GM23338 (cell line): Measurements from ENCODE around the gene NDE1.

Source experiments
- CREB1 ChIP-seq: fragments of 250-450 bp; sonication (Bioruptor Pico); IDR thresholded peaks from 2 replicates; pipeline ENCODE4 v1.5.0; 2020; ENCODE audit warnings: low read depth, mild to moderate bottlenecking, moderate library complexity
- EZH2 ChIP-seq: fragments of 200-600 bp; sonication (generic); IDR thresholded peaks from one replicate; pipeline ENCODE4 v1.8.0; 2017; ENCODE audit warnings: antibody characterized with exemption, mild to moderate bottlenecking, low read depth; ENCODE audit not compliant: unreplicated experiment
- EZH2phosphoT487 ChIP-seq: fragments of 200-600 bp; sonication (generic); IDR thresholded peaks from one replicate; pipeline ENCODE4 v1.8.1; 2018; ENCODE audit warnings: antibody characterized with exemption; ENCODE audit not compliant: unreplicated experiment
- JUNB ChIP-seq: IDR thresholded peaks from one replicate; pipeline ENCODE4 v1.6.1; 2016; ENCODE audit warnings: antibody characterized with exemption; ENCODE audit not compliant: unreplicated experiment
- POLR2AphosphoS5 ChIP-seq: IDR thresholded peaks from 2 replicates; pipeline ENCODE4 v1.6.1; 2016; ENCODE audit warnings: antibody characterized with exemption, low read depth
- STAT1 ChIP-seq: IDR thresholded peaks from one replicate; pipeline ENCODE4 v1.6.1; 2016; ENCODE audit warnings: antibody characterized with exemption; ENCODE audit not compliant: unreplicated experiment
- TF ChIP-seq, protein P1 (sequence below), 2 experiments: fragments of 200-600 bp in 1 of 2; sonication (generic) in 1 of 2; conservative IDR thresholded peaks; 2 replicates each; pipeline versions ENCODE4 v1.5.1 to v1.6.1; 2016 to 2017; ENCODE audit warnings: antibody characterized with exemption in 2 of 2, low read depth in 2 of 2, mild to moderate bottlenecking in 2 of 2, moderate library complexity in 1 of 2
- TF ChIP-seq, protein P2 (sequence below): fragments of 250-450 bp; sonication (Bioruptor Pico); IDR thresholded peaks from 2 replicates; pipeline ENCODE4 v1.5.0; 2020; ENCODE audit warnings: mild to moderate bottlenecking, moderate library complexity

DNA sequence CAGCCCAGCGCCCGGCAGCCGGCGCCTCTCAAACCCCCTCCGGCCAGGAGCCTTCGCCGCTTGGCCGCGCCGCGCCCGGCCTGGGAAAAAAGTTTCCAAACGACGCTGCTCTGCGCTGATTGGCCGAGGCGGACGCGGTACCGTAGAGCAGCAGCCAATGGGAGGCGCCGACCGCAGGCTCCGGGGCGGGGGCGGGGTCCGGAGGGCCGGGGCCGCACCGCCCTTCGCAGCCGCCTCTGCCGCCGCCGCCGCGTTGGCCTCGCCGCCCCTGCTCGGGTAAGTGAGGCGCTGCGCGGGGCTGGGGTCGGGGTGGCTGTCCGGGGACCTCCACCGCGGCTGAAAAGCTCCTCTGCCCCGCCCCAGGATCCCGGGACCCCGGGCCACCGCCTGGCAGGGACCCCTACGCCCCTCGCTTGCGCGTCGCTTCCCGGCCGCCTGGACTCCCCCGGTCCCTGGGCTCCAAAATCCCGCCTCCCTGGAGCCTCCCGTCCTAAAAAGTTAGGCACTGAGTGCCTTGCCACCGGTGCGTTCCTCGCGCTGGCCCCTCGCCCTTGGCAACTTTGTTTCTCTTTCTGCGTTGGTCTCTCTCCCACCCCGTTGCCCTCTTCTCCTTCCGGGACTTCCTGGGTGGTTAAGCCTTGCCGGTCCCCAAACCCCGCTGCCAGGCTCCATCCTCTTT, at the start of gene NDE1:
- TF ChIP-seq, protein P1, sequence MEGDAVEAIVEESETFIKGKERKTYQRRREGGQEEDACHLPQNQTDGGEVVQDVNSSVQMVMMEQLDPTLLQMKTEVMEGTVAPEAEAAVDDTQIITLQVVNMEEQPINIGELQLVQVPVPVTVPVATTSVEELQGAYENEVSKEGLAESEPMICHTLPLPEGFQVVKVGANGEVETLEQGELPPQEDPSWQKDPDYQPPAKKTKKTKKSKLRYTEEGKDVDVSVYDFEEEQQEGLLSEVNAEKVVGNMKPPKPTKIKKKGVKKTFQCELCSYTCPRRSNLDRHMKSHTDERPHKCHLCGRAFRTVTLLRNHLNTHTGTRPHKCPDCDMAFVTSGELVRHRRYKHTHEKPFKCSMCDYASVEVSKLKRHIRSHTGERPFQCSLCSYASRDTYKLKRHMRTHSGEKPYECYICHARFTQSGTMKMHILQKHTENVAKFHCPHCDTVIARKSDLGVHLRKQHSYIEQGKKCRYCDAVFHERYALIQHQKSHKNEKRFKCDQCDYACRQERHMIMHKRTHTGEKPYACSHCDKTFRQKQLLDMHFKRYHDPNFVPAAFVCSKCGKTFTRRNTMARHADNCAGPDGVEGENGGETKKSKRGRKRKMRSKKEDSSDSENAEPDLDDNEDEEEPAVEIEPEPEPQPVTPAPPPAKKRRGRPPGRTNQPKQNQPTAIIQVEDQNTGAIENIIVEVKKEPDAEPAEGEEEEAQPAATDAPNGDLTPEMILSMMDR (conservative IDR thresholded peaks at IDR 0.05; ENCODE audit: low read depth in 2 of 2), result no peak
- TF ChIP-seq POLR2AphosphoS5 (peak; percentile 74), CREB1 (CRISPR knock-in tag) (no peak), JUNB (no peak), EZH2 (no peak), STAT1 (no peak), EZH2phosphoT487 (no peak)
- TF ChIP-seq, protein P2, sequence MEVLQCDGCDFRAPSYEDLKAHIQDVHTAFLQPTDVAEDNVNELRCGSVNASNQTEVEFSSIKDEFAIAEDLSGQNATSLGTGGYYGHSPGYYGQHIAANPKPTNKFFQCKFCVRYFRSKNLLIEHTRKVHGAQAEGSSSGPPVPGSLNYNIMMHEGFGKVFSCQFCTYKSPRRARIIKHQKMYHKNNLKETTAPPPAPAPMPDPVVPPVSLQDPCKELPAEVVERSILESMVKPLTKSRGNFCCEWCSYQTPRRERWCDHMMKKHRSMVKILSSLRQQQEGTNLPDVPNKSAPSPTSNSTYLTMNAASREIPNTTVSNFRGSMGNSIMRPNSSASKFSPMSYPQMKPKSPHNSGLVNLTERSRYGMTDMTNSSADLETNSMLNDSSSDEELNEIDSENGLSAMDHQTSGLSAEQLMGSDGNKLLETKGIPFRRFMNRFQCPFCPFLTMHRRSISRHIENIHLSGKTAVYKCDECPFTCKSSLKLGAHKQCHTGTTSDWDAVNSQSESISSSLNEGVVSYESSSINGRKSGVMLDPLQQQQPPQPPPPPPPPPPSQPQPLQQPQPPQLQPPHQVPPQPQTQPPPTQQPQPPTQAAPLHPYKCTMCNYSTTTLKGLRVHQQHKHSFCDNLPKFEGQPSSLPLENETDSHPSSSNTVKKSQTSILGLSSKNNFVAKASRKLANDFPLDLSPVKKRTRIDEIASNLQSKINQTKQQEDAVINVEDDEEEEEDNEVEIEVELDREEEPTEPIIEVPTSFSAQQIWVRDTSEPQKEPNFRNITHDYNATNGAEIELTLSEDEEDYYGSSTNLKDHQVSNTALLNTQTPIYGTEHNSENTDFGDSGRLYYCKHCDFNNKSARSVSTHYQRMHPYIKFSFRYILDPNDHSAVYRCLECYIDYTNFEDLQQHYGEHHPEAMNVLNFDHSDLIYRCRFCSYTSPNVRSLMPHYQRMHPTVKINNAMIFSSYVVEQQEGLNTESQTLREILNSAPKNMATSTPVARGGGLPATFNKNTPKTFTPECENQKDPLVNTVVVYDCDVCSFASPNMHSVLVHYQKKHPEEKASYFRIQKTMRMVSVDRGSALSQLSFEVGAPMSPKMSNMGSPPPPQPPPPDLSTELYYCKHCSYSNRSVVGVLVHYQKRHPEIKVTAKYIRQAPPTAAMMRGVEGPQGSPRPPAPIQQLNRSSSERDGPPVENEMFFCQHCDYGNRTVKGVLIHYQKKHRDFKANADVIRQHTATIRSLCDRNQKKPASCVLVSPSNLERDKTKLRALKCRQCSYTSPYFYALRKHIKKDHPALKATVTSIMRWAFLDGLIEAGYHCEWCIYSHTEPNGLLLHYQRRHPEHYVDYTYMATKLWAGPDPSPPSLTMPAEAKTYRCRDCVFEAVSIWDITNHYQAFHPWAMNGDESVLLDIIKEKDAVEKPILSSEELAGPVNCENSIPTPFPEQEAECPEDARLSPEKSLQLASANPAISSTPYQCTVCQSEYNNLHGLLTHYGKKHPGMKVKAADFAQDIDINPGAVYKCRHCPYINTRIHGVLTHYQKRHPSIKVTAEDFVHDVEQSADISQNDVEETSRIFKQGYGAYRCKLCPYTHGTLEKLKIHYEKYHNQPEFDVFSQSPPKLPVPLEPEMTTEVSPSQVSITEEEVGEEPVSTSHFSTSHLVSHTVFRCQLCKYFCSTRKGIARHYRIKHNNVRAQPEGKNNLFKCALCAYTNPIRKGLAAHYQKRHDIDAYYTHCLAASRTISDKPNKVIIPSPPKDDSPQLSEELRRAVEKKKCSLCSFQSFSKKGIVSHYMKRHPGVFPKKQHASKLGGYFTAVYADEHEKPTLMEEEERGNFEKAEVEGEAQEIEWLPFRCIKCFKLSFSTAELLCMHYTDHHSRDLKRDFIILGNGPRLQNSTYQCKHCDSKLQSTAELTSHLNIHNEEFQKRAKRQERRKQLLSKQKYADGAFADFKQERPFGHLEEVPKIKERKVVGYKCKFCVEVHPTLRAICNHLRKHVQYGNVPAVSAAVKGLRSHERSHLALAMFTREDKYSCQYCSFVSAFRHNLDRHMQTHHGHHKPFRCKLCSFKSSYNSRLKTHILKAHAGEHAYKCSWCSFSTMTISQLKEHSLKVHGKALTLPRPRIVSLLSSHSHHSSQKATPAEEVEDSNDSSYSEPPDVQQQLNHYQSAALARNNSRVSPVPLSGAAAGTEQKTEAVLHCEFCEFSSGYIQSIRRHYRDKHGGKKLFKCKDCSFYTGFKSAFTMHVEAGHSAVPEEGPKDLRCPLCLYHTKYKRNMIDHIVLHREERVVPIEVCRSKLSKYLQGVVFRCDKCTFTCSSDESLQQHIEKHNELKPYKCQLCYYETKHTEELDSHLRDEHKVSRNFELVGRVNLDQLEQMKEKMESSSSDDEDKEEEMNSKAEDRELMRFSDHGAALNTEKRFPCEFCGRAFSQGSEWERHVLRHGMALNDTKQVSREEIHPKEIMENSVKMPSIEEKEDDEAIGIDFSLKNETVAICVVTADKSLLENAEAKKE (CRISPR knock-in tag), result no peak
